HG03571 (cell line): ENCODE data around the gene SHROOM3.

Experiments
- ATAC-seq: cut with Tn5 transposase; IDR thresholded peaks from one replicate; pipeline ENCODE4 v1.9.1; 2021; ENCODE audit not compliant: unreplicated experiment

SHROOM3 gene

GRCh38 chr4:76535603-76536372 lies 100.8 kb downstream of the SHROOM3 start:
- ATAC-seq: no peak

GRCh38 chr4:76536373-76536689 lies 101.3 kb downstream of the SHROOM3 start:
- no peak for ATAC-seq

GRCh38 chr4:76538296-76538695 lies 103.3 kb downstream of the SHROOM3 start:
- ATAC-seq: no peak

DNA sequence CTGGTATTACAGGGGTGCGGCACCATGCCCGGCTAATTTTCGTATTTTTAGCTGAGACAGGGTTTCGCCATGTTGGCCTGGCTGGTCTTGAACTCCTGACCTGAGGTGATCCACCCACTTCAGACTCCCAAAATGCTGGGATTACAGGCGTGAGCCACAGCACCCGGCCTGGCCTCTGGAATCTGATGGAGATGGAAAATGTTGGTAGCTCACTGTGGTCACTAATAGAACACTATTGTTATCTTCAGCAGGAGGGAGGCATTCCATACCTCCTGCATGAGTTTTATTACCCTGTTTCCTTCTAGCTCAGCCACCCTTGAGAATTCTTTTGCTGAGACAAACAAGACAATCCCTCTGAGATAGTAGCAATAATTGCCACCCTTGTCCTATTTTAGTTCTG lies 105.0 kb downstream of the SHROOM3 start:
- ATAC-seq: no peak

GRCh38 chr4:76540486-76540885 lies 105.5 kb downstream of the SHROOM3 start:
- ATAC-seq: no peak

DNA sequence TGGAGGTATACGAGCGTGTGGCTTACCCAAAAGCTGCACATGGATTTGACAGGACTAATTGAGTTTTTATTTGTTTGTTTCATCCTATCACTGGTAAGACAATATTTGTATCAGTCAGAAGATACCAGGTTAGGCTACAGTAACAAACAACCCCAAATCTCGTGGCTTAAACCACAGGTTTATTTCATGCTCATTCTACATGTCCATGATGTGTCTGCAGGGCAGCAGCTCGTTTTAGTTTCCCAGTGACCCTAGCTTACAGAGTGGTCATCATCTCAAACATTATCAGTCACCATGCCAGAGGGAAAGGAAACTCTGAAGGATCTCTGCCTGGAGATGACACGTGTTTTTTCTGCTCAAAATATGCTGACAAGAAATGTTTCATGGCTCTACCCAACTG lies 108.3 kb downstream of the SHROOM3 start:
- no peak for ATAC-seq

- ATAC-seq: no peak
Measured at GRCh38 chr4:76544725-76545124, 109.7 kb downstream of the SHROOM3 start.

- ATAC-seq: no peak
Measured at GRCh38 chr4:76545226-76545884, 110.3 kb downstream of the SHROOM3 start.

GRCh38 chr4:76546327-76546726 lies 111.3 kb downstream of the SHROOM3 start:
- ATAC-seq: no peak

- no peak for ATAC-seq
Measured at GRCh38 chr4:76546759-76547742, 112.0 kb downstream of the SHROOM3 start.

DNA sequence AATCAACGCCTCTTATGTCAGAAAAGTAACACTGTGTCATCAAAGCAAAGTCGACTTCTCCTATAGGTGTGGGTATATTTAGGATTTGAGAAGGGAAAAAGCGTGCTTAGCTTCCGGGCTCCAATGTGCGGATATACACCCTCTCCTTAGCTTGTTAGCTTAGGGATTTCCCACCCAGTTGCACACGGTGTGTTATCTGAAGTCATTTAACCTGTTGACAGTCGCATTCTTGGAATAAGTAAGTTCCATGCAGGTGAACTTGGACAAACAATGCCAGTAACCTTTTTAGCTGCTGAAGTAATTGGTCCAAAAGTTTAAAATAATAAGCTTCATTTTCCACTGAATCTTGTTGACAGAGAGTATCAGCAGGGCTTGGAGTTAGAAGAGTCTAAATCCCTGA lies 113.7 kb downstream of the SHROOM3 start:
- no peak for ATAC-seq

DNA sequence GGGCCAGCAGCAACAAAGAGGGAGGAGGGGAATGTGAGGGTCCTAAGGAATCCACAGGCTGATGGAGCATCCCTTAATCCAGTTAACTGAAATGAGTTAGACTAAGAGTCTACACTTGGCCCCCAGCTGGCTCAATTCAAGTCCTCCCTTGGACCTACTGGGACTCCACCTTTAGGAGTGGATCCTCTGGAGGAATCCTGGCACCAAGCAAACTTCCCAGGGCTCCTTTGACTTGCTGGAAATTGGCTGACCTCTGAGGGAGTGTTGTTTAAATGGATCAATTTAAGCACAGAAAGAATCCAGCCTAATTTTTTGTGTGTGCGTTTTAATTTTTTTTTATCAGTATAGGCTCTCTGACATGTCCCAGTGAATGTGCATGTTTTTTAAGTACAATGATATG lies 114.7 kb downstream of the SHROOM3 start:
- no peak for ATAC-seq

- no peak for ATAC-seq
Measured at GRCh38 chr4:76550966-76551780, 116.1 kb downstream of the SHROOM3 start.

- ATAC-seq: no peak
Measured at GRCh38 chr4:76554630-76555029, 119.6 kb downstream of the SHROOM3 start.

GRCh38 chr4:76556452-76556851 lies 121.4 kb downstream of the SHROOM3 start:
- no peak for ATAC-seq

DNA sequence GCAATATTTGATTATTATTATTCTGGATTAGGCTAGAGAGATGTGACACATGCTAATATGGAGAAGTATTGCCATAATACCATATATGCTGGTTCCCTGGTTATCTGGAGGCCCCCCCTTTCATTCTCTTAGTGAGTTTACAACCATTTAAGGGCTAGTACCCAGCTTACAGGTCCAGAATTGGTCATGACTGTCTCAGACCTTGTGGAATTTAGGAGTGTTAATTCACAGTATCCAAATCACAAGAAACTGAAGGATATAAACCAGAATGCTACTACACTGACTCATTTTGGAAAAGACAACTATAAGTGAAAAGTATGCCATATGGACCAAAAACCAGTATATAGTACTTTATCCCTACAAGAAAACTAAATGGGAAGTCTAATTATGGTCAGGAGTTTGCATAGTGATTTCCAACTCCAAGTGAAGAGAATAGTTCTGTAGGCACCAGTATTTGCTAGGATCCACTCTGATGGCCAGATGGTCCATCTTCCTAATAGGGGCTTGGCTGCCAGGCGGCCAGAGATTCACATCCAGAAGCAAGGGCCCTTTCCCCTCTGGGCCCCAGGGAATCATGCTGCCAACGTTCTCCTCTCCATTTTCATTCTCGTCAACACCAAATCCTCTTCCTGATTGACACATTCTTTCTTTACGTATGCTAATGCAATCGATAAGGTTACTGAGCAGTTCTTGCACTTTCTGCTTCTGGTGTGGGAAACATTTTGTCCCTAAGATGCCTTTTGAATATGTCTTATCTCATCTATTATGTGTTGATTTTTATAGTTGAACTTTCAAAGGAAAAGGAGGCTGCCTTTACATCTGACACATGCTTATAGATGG lies 123.6 kb downstream of the SHROOM3 start:
- no peak for ATAC-seq

DNA sequence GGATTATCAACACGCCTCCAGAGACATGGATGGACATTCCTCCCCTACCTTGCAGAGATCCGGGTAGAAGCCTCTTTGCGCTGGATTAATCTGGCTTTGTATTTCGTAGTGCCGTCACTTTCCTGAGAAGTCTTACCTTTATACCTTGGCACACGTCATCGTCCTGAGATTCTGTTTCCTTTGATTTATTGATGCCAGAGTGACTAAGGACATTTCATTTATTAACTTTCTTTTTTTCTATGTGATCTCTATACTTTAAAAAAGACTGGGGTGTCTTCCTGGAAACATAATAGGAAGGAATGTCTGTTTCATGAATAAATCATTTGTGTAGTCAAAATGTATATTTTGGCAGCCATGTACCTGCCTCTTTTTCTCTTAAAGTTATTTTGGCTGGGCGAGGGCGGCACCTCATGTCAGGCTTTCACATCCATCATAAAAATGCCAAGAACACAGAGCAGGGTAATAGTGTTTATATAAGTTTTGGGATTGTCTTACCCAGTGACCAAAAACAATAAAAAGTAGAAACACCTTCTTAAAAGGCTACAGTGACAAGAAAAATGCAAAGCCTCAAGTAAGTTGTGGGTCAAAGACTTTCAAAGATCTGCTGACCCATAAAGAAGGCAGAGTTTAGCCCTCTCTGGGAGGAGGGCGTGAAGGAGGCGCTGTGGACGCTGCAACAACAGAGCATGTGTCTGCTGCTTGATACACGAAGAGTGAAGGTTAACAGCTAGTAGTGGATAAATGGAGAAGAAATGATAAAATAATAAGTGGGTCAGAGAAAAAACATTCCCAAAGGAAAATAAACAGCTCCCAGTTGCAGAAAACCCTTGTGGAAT lies 124.4 kb downstream of the SHROOM3 start:
- ATAC-seq: no peak

GRCh38 chr4:76562161-76562560 lies 127.1 kb downstream of the SHROOM3 start:
- ATAC-seq: no peak

GRCh38 chr4:76562836-76563453 lies 127.9 kb downstream of the SHROOM3 start:
- ATAC-seq: no peak
